GM21447 (cell line): ENCODE data around the gene CMSS1.
"Not testable (repeated sequence)": the region's sequence is repeated elsewhere in the genome, so short reads cannot be mapped to it uniquely, and the experiment has no call there.

Experiments
- ATAC-seq: cut with Tn5 transposase; IDR thresholded peaks from one replicate; pipeline ENCODE4 v1.9.1; 2021; ENCODE audit not compliant: unreplicated experiment

CMSS1 gene

DNA sequence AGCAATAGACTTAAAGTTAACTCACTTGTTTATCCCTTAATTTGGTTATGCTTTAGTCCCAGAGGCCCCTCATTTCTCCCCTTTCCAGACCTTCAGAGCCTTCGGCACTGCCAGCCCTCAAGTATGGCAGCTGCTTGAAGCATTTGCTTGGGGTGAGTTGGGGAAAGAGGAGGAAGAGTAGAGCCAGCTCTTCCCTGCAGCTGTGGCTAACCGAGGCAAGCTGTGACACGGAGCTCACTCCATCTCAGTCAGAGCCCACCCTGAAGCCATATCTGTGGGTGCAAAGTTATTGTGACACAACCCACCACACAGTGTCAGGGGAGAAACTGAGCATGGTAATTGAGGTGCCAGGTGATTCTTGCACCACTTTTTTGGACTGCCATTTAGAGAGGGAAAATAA is 230.6 kb downstream of the CMSS1 start:
- ATAC-seq, result no peak

DNA sequence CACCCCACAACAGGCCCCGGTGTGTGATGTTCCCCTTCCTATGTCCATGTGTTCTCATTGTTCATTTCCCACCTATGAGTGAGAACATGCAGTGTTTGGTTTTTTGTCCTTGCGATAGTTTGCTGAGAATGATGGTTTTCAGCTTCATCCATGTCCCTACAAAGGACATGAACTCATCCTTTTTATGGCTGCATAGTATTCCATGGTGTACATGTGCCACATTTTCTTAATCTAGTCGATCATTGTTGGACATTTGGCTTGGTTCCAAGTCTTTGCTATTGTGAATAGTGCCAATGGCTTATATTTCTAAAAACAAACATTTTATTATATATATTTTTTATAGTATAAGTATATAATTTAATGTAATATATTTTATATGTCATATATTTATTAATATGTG is 233.9 kb downstream of the CMSS1 start:
- not testable (repeated sequence) for ATAC-seq

DNA sequence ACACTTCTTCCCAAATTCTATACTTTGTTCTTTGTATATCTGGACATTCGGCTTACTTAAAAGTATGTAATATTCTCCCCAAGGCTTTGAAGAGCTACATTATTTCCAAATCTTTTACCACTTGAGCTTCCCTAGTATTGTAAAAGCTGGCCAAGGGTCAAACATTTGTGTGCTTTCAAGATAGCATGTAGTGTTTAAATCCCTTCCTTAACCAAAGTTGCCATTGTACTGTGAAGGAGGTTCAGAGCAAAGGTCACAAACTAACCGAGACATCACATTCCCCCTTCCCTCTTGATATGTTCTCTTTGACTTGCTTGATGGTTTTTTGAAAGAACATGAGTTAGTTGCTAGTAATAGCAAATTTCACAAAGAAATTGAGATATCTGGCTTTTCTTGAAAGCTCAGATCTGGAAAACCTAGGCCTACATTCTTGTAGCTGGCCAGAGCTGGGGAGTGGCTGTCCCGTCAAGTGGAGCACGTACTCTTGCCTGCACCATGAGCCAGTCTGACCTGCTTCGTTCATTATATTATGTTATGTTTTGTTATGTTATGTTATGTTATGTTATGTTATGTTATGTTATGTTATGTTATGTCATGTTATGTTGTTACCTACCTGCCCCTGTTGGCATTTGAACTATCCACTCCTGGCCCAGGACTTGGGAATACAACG is 236.4 kb downstream of the CMSS1 start:
- no peak for ATAC-seq

DNA sequence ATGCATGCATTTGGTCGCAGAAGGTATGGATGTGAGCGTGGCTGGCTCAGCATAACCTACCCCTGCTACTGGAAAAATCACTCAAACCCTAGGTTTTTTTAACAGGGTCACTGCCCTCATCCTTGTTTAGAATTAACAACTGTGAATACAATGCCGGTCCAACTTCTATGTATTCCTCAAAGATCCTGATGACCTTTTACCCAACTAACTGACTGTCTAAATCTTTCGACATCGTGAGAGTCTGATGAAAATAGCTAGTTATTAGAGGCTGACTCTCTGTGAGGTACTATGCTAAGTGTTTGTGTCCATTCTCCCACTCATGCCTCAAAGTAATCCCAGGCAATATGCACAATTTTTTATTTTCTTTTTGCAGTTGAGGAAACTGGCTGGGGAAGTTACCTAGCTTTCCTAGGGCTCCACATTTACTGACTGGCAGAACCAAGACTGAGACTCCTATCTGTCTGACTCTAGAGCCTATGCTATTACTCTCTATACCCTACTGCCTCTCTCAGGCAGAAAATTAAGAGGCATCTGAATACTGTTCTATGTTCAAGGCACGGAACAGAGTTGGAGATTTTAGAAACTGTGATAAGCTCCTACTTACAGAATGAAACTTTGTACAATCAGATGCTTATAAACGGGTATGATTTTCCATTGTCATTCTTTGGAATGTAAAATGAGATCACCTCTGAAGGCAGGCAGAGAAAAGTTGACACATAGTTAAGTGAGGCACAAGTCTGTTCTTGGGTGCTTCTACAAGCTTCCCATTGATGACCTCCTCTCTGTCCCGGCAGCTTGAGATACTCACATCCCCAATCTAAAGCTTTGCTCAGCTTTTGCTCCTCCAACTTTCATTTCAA is 240.3 kb downstream of the CMSS1 start:
- ATAC-seq, result no peak

DNA sequence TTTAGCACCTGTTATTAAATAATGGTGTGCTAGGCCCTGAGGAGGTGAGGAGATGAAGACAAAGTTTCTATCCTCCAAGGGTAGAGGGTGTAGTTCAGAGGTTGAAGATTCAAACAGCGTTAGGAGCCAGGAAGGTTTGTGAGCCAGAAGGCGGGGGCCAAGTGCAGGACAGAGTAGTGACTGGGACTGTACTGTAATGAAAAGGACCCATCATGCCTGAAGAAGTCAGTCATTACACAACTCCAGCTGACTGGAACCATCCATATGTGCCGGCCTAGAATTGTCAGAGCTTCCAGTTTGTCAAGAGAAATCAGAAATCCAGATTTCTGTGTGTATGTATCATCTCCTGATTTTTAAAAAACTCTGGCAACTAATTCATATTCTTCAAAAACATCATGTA is 241.8 kb downstream of the CMSS1 start:
- no peak for ATAC-seq

DNA sequence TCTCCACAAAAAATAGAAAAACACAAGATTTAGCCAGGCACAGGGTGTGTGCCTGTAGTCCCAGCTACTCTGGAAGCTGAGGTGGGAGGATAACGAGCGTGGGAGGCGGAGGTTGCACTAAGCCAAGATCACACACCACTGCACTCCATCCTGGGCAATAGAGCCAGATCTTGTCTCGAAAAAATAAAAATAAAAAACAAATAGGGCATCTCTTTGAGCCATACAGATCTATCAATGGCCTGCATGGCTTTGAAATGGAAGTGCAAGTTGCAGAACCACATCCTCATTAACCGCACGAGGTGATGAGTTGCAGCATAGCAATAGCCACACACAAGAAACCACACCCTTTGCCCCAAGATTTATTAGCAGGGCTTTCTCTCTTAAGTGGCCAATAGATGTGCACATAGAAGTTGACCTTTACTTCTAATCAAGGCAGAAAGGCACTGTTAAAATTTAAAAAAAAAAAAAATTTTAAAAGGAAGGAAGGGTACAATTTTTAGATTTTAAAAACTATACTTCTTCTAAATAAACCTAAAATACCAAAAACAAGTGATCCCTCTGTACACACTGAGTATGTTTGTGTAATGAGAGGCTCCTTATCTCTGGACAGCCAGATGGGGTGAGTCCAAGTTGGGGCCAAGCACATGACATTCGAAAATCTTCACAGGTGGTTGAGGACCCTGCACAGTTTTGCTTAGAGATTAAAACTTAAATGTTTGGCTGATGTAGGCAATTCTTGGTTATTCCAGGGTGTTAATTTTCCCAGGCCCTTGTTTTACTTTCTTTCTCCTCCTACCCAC is 243.2 kb downstream of the CMSS1 start:
- ATAC-seq, result no peak

DNA sequence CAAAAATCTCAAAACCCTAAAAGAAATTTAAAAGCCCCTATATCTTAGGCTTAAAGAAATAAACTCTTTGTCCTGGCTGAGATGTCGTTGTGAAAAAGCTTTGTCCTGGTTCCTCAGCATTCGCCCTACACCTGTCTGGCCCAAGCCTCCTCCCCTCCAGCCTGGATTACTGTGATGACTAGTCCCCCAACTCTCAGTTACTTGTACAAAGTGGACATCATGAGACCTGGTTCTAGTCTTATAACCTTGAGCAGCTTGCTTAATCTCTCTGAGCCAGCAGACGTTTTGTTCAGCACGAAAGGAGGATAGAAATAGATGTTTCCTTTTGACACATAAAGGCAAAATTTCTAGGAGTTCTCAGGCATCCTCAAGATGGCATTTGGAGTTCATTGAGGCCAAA is 245.0 kb downstream of the CMSS1 start:
- ATAC-seq, result no peak

DNA sequence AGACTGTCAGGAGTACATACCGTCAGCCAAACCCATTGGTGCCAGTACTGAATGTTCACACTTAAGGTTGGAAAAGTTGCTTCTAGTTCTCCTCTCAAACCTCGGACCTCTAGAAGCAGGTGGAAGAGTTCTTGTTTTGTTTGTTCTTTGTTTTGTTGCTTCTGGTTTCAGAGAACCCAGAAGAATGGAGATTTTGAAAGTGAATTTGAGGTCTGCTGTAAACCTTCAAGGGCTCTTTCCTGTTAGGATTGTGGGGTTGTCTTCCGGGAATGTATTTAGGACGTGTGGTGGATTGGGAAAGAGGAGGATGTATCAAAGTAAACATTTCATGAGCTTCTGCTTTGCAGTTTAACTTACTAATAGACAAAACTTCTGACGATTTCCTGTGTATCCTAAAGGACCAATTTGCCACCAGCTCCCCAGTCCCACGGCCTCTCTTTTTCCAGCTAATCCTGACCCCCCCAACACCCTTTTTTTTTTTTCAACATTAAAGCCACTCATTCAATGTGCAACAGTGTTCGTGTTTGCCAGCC is 246.3 kb downstream of the CMSS1 start:
- no peak for ATAC-seq

DNA sequence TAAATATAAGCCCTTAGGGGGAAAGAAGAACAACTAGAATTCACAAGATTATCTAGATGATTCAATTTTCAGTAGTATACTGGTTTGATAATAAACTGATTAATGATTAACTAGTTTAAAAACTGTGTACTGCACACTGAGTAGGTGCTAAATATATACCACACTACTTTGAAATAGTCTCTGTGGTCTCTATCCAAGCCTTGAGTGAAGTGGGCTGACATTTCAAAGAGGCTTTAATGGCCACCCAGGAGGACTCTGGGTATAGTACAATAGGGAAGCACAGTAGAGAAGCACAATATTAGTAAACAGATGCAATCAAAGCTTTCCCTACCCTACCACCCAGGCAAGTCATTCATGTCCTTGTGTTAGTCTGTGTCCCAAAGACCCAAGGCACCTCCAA is 249.9 kb downstream of the CMSS1 start:
- ATAC-seq, result no peak

DNA sequence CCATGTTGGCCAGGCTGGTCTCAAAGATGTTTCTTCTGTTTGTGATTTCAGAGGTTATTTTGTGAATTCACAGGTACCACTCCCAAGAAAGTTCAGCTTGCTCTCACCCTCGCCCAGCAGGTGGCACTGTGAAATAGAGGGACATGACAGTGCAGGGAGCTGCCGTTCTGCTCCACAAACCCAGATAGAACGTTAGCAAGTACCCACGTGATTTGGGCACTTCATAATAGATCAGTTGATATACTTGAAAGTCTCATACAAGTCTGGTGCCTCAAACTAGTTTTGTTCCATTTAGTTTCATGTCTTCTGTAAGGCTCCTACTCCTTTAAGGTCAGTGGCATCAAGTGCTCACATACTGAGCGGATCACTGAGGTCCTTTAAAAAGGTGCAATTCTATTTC is 251.2 kb downstream of the CMSS1 start:
- ATAC-seq, result peak; percentile 57

DNA sequence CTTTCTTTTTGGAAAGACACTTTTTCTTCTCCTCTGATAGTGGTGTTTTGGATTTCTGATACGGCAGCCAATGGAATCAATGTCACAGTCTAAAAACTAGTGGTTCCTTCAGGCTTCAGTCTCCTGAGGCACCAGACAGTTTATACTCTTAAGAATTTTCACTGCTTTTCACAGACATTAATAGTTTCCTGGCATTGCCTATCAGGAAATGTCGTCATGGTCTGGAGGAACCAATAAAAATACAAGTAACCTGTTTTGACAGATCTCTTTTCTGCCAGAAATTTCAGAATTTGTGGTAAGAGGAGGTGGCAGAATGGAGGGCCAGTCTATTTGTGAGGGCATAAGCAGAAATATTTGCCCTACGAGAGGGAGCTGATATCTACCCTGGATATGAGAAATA is 251.8 kb downstream of the CMSS1 start:
- no peak for ATAC-seq

DNA sequence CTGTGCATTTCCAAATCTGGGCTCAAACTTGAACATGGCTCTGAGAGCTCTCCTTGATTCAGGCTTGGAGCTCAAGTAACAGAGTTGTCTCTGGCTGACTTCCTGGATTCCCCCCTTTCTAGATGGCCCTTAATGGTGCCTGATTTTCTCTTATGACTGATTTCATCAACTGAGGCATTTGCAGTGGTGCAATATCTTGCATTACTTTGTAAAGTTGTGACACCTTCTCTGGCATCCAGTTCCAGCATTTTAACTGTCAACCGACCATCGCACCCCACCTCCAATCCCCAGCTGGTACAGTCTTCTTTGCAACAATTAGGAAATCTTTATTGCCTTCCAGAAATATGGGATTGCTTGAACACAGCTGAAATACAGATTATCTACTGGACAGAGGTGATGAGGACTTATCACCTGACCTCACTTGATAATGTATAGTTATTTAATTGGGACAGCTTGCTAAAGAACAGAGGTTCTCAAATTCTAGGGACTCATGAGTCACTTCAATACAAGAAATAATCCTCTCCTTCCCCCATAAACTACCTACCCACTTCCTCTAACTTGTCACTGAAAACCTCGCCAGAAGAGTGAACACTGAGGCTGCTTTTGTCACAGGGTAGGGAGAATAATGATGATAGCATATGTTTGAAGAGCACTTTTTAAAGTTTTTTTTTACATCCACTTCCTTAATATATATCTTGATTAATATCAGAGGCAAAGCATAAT is 254.8 kb downstream of the CMSS1 start:
- ATAC-seq, result no peak

DNA sequence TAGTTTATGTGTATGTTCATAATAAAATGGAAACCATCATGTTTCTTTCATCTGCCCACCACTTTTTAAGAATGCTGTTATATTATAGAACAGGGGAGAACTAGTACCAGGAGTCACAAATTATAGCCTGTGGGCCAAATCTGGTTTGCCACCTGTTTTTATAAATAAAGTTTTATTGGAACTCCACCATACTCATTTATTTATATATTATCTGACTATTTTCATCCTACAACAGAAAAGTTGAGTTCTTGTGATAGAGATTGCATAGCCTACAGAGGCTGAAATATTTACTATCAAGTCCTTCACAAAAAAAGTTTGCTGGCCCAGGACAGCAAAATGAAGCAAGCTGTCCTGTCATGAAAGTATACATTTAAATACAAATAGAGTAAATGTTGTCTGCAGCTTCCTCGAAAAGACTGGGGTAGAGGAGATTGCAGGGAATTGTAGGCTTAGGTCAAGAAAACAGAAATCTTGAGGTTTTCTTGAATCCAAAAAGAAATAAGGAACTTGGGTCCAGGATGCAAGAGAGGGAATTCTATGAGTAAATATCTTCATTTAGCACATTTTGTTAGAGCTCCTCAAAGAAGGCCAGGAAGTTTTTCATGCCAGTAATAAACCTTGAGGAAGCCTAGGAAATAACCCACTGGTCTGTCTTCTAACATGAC is 255.5 kb downstream of the CMSS1 start:
- ATAC-seq, result no peak

DNA sequence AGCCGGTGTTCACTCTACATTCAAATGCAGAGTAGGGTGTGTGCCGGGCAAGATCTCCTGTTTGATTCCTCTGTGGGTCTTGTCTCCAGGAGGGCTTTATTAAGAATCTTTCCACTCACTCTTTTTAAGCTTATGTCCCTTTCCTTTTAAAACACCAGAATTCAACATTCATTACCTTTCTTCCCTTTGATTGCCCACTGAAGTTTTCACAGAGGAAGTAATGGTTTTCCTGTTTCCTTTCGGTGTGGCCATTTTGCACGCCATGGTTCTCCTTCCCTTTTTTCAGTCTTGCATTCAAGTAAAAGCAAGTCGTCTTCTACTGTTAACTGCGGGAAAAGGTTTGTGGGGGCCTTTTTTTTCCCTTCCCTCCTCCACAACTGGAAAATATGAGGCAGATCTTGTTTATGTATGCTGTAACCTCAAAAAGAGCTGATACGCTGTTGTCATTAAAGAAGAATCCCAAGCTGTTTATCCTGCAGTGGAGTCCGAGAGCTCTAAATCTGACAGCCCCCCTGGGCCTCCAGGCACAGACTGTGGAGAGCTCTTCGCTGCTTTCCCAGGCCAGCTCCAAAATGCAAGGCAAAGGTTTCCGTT is 256.1 kb downstream of the CMSS1 start:
- peak; percentile 38 for ATAC-seq

DNA sequence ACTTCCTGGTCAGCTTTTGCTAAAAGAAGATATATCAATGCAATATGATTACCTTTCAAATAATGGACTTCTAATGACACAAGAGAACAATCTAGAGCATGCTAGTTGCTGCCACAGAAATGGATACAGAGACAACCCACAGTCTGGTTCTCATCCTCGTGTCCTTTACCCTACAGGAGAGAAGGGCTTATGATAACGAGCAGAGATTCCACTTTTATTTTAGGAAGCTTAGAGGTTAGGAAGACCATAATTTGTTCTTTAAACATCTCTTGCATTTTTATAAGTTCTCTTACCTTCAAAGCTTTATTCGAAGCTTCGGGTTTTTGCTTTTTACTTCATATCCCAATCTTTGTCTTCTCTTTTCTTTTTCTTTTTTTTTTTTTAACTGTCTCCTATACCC is 257.5 kb downstream of the CMSS1 start:
- ATAC-seq, result no peak

DNA sequence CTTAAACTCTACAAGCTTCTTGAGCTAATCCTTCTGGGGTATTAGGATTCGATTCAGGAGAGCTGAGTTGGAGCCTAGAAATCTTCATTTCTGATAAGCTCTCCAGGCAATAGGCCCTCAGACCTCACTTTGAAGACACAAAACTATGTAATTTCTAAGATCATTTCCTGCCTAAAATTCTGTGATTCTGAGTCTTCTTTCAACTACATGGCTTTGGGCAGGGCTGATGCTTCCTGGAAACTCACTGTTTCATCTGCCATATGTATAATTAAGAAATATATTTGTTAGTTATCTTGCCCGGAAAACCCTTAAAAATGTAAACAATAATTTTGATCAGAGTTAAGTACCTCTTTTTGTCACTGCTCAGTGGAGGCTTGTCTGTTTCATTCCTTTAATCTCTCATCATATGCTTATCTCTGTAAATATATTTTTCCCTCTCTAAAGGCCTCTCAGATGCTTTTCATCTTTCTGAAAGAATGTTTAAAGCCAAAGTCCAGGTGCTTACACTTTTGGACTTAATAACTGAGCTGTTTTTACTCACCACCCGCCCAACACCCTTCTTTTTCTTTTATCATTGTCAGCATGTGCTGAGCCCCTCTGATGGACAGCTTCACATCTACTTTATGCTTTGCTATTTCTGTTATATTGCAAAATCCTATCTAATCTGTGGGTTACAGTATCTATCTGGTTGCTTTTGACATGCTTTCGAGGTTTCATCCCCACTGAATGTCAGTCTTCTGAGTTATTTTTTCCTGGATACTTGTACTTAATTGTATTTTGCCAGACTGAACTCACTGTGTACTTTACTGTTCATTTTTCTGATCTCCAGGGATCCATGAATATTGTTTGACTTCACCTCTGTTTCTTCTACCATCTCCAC is 258.4 kb downstream of the CMSS1 start:
- ATAC-seq, result no peak

DNA sequence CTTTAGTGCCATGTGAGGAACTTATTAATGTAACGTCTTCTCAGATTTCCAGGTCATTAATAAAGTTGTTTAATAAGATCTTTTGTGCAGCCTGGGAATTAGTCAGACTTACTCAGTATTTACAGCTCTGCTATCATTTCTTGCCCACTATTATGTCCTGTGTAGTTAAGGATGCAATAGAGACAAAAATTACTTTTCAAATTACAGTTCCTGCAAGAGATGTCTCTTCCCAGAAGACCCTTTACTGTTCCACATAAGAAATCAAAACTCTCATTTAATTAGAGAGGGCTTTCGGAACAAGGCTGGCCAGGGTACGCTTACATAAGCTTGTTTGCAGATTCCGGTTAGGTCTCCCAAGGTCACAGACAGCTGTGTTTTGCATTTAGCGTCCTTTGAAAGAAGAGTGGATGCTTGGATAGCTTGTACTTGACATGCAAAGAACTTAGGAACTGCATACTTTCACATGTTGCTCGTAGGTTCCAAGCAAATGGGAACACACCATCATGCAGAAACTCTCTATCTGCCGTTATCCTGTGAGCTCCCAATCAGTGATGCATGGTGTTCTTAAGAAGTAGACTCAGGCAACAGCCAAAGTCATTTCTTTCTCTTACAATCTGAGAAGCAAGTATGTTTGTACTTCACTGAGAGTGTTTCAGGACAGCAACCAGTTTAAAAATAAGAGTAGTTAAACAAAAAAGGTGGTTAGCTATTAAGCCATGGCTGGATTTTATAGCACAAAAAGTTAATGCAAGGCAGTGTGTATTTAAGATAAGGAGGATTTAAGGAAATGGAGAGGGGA is 259.3 kb downstream of the CMSS1 start:
- ATAC-seq, result no peak

DNA sequence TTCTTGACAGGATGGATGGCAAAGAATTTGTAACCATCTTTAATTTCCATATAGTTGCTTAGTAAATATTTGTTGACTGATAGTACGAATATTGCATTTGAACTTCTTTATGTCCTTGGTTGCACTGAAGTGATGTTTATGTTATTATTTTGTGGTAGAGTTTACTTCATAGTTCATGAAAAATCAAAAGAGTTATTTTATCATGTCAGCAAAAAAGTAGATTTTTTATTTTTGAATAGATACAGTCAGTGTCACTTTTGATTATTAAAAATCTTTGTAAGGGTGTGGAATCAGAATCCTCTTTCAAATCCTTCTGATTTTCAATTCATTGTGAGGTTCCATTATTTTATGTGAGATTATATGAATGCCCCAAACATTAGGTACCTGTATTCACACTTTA is 261.7 kb downstream of the CMSS1 start:
- ATAC-seq, result no peak
